ENCODE data around the gene UGDH.

- TF ChIP-seq CTCF (CRISPR knock-in tag; IDR thresholded peaks at IDR 0.05) (no peak), NR3C1 (CRISPR knock-in tag; IDR thresholded peaks at IDR 0.05) (no peak), ZBTB33 (CRISPR knock-in tag; IDR thresholded peaks at IDR 0.05) (no peak), USF2 (IDR thresholded peaks at IDR 0.05; ENCODE audit: low read depth, low read length) (no peak), USF2 (CRISPR knock-in tag; IDR thresholded peaks at IDR 0.05; ENCODE audit: borderline replicate concordance) (no peak), HNF1B (CRISPR knock-in tag; IDR thresholded peaks at IDR 0.05) (no peak), ZSCAN20 (CRISPR knock-in tag; IDR thresholded peaks at IDR 0.05; ENCODE audit: borderline replicate concordance) (no peak)
These were observed 5.2 kb downstream of the UGDH start for GRCh38 chr4:39522068-39522467.
